H9 (cell line): Measurements from ENCODE around the gene TSPAN8. TPM values are rescaled to one million over a fixed set of nuclear protein-coding genes. Genes with fewer than 3 reads are reported as not detected.

Experiments
- DNase-seq: peaks from one replicate; pipeline ENCODE4 v3.0.0-alpha.2; 2017
- H2AFZ ChIP-seq: one replicate; pipeline ENCODE4 v1.6.1; 2013; ENCODE audit warnings: mild to moderate bottlenecking, low read length, control low read depth, moderate library complexity
- H2AK5ac ChIP-seq: 2 replicates; pipeline ENCODE4 v1.6.1; 2013; ENCODE audit warnings: low read length, control low read depth, mixed read lengths; ENCODE audit not compliant: insufficient read length
- H2BK120ac ChIP-seq: one replicate; pipeline ENCODE4 v1.6.1; 2013; ENCODE audit warnings: low read depth, mild to moderate bottlenecking, low read length, control low read depth, inconsistent platforms; ENCODE audit not compliant: poor library complexity, severe bottlenecking
- H2BK12ac ChIP-seq: 2 replicates; pipeline ENCODE4 v1.6.1; 2013; ENCODE audit warnings: low read length, control low read depth, mixed read lengths, low read depth; ENCODE audit not compliant: insufficient read length
- H2BK15ac ChIP-seq: 2 replicates; pipeline ENCODE4 v1.6.1; 2013; ENCODE audit warnings: low read depth, low read length, control low read depth
- H2BK20ac ChIP-seq: one replicate; pipeline ENCODE4 v1.6.1; 2013; ENCODE audit warnings: low read depth, mild to moderate bottlenecking, low read length, control low read depth, inconsistent platforms; ENCODE audit not compliant: poor library complexity, severe bottlenecking
- H2BK5ac ChIP-seq: 2 replicates; pipeline ENCODE4 v1.6.1; 2013; ENCODE audit warnings: low read length, control low read depth, mixed read lengths; ENCODE audit not compliant: insufficient read length
- H3K14ac ChIP-seq: 2 replicates; pipeline ENCODE4 v1.6.1; 2013; ENCODE audit warnings: low read length, control low read depth; ENCODE audit not compliant: insufficient read depth
- H3K18ac ChIP-seq: 2 replicates; pipeline ENCODE4 v1.6.1; 2013; ENCODE audit warnings: low read depth, mild to moderate bottlenecking, mixed read lengths, low read length, control low read depth; ENCODE audit not compliant: insufficient read length
- H3K23ac ChIP-seq: 2 replicates; pipeline ENCODE4 v1.6.1; 2013; ENCODE audit warnings: low read length, control low read depth, mixed read lengths, low read depth; ENCODE audit not compliant: insufficient read length
- H3K23me2 ChIP-seq: 2 replicates; pipeline ENCODE4 v1.6.1; 2013; ENCODE audit warnings: low read depth, mild to moderate bottlenecking, mixed read lengths, low read length, control low read depth; ENCODE audit not compliant: insufficient read length, poor library complexity, severe bottlenecking
- H3K27ac ChIP-seq: 2 replicates; pipeline ENCODE4 v1.5.1; 2013; ENCODE audit warnings: low read length, control low read depth, mixed read lengths, low read depth; ENCODE audit not compliant: insufficient read length
- H3K27me3 ChIP-seq: 2 replicates; pipeline ENCODE4 v1.6.1; 2013; ENCODE audit warnings: low read length, control low read depth, inconsistent platforms; ENCODE audit not compliant: insufficient read depth
- H3K4ac ChIP-seq: 2 replicates; pipeline ENCODE4 v1.6.1; 2013; ENCODE audit warnings: low read depth, mild to moderate bottlenecking, control low read depth, inconsistent platforms, low read length, moderate library complexity
- H3K4me1 ChIP-seq: 2 replicates; pipeline ENCODE4 v1.6.1; 2013; ENCODE audit warnings: low read length, control low read depth, inconsistent platforms; ENCODE audit not compliant: insufficient read depth
- H3K4me2 ChIP-seq: 2 replicates; pipeline ENCODE4 v1.6.1; 2013; ENCODE audit warnings: low read length, control low read depth, mixed read lengths; ENCODE audit not compliant: insufficient read length, insufficient read depth
- H3K56ac ChIP-seq: 2 replicates; pipeline ENCODE4 v1.6.1; 2013; ENCODE audit warnings: low read depth, mild to moderate bottlenecking, mixed read lengths, low read length, control low read depth; ENCODE audit not compliant: insufficient read length
- H3K79me1 ChIP-seq: 2 replicates; pipeline ENCODE4 v1.6.1; 2013; ENCODE audit warnings: low read depth, mild to moderate bottlenecking, moderate library complexity, low read length, control low read depth, inconsistent platforms; ENCODE audit not compliant: insufficient read depth, poor library complexity, severe bottlenecking
- H3K79me2 ChIP-seq: 2 replicates; pipeline ENCODE4 v1.6.1; 2013; ENCODE audit warnings: low read length, control low read depth, inconsistent platforms; ENCODE audit not compliant: insufficient read depth
- H3K9ac ChIP-seq: 2 replicates; pipeline ENCODE4 v1.6.1; 2013; ENCODE audit warnings: low read length, control low read depth, mixed read lengths; ENCODE audit not compliant: insufficient read length; ENCODE audit errors: extremely low read depth
- H3K9me3 ChIP-seq: one replicate; pipeline ENCODE4 v1.6.1; 2013; ENCODE audit warnings: low read depth, low read length, inconsistent platforms; ENCODE audit not compliant: control insufficient read depth
- H3T11ph ChIP-seq: one replicate; pipeline ENCODE4 v1.6.1; 2013; ENCODE audit warnings: mild to moderate bottlenecking, low read length, control low read depth, inconsistent platforms
- H4K20me1 ChIP-seq: one replicate; pipeline ENCODE4 v1.6.1; 2013; ENCODE audit not compliant: control insufficient read depth, insufficient read length, insufficient read depth
- H4K5ac ChIP-seq: 2 replicates; pipeline ENCODE4 v1.6.1; 2013; ENCODE audit warnings: low read depth, mild to moderate bottlenecking, mixed read lengths, low read length, control low read depth; ENCODE audit not compliant: insufficient read length
- H4K8ac ChIP-seq: replicated peaks from 2 replicates; pipeline ENCODE4 v1.6.1; 2013; ENCODE audit warnings: low read length, control low read depth, mixed read lengths, low read depth; ENCODE audit not compliant: insufficient read length
- H4K91ac ChIP-seq: 2 replicates; pipeline ENCODE4 v1.6.1; 2013; ENCODE audit warnings: low read depth, mild to moderate bottlenecking, moderate library complexity, mixed read lengths, low read length, control low read depth; ENCODE audit not compliant: insufficient read length
- H3K27ac Mint-ChIP-seq, 3 experiments: 2 replicates in 2 of 3; 3 replicates in 1 of 3; pipeline ENCODE4 v1.8.0; 2020 to 2021; ENCODE audit warnings: mixed read lengths in 3 of 3, mild to moderate bottlenecking in 1 of 3, moderate library complexity in 1 of 3
- H3K27me3 Mint-ChIP-seq: 2 replicates; pipeline ENCODE4 v1.8.0; 2021; ENCODE audit warnings: low read depth, mild to moderate bottlenecking, moderate library complexity, mixed read lengths
- H3K36me3 Mint-ChIP-seq, 3 experiments: 2 replicates in 2 of 3; 3 replicates in 1 of 3; pipeline ENCODE4 v1.8.0; 2020 to 2021; ENCODE audit warnings: low read depth in 3 of 3, mixed read lengths in 3 of 3; ENCODE audit not compliant: insufficient read depth in 1 of 3
- H3K4me1 Mint-ChIP-seq, 2 experiments: 2 replicates each; pipeline ENCODE4 v1.8.0; 2020; ENCODE audit warnings: mixed read lengths in 2 of 2
- H3K4me3 Mint-ChIP-seq, 2 experiments: 2 replicates in 1 of 2; 3 replicates in 1 of 2; pipeline ENCODE4 v1.8.0; 2020 to 2021; ENCODE audit warnings: mild to moderate bottlenecking in 2 of 2, mixed read lengths in 2 of 2, moderate library complexity in 1 of 2
- H3K9me3 Mint-ChIP-seq, 2 experiments: 2 replicates in 1 of 2; 3 replicates in 1 of 2; pipeline ENCODE4 v1.8.0; 2020; ENCODE audit warnings: mild to moderate bottlenecking in 2 of 2, mixed read lengths in 2 of 2, moderate library complexity in 1 of 2
- WGBS: extraction: QIAGEN DNeasy Blood & Tissue Kit; methylation state at CpG from one replicate; pipeline ENCODE4 v1.1.7; 2013; ENCODE audit warnings: missing lambda C conversion rate, low lambda C conversion rate, mixed read lengths; ENCODE audit not compliant: insufficient read length; ENCODE audit errors: extremely low coverage; 5-methylcytosine and 5-hydroxymethylcytosine counted together
- total RNA-seq: library from RNA; stranded (reverse); gene quantifications from 2 replicates; pipeline ENCODE4 v1.2.1, GENCODE V29; 2021
- TF ChIP-seq, protein P1 (sequence below): fragments of 200-600 bp; sonication (generic); conservative IDR thresholded peaks from 3 replicates; pipeline ENCODE4 v1.8.0; 2021; ENCODE audit warnings: antibody characterized with exemption, mild to moderate bottlenecking

The TSPAN8 gene
- total RNA-seq, 1 experiment from 2014 or later: not detected

- H2BK15ac ChIP-seq: no peak overlapping the region
- H3K9me3 ChIP-seq: no peaks in the 10 kb centered on the region
- no peak overlapping the region for H2BK12ac ChIP-seq
- H2BK120ac ChIP-seq: no peak overlapping the region
- H3T11ph ChIP-seq: no peak overlapping the region
- H4K8ac ChIP-seq: no peak overlapping the region
- H2AFZ ChIP-seq: no peak overlapping the region
- no peak overlapping the region for H4K5ac ChIP-seq
- no peak overlapping the region for H3K23ac ChIP-seq
- H2BK20ac ChIP-seq: no peak overlapping the region
- Mint-ChIP-seq H3K36me3 (peaks cover 0 to 19% (median 0%) of the 10 kb centered on the region in 3 experiments; a peak in 2 of 7 replicates), H3K4me1 (peaks cover 53 to 62% of the 10 kb centered on the region in 2 experiments), H3K4me3 (no peak overlapping the region), H3K27me3 (no peaks in the 10 kb centered on the region), H3K9me3 (no peaks in the 10 kb centered on the region; a peak in 2 of 5 replicates), H3K27ac (peak overlapping the region in 2 of 3 experiments; percentile 40 to 51; a peak in 4 of 7 replicates)
- no peak overlapping the region for H3K27ac ChIP-seq
- no peak overlapping the region for H4K91ac ChIP-seq
- TF ChIP-seq, protein P1, sequence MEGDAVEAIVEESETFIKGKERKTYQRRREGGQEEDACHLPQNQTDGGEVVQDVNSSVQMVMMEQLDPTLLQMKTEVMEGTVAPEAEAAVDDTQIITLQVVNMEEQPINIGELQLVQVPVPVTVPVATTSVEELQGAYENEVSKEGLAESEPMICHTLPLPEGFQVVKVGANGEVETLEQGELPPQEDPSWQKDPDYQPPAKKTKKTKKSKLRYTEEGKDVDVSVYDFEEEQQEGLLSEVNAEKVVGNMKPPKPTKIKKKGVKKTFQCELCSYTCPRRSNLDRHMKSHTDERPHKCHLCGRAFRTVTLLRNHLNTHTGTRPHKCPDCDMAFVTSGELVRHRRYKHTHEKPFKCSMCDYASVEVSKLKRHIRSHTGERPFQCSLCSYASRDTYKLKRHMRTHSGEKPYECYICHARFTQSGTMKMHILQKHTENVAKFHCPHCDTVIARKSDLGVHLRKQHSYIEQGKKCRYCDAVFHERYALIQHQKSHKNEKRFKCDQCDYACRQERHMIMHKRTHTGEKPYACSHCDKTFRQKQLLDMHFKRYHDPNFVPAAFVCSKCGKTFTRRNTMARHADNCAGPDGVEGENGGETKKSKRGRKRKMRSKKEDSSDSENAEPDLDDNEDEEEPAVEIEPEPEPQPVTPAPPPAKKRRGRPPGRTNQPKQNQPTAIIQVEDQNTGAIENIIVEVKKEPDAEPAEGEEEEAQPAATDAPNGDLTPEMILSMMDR: no peak
- H4K20me1 ChIP-seq: no peaks in the 10 kb centered on the region
- no peak overlapping the region for H3K56ac ChIP-seq
- no peak overlapping the region for H2AK5ac ChIP-seq
- H3K23me2 ChIP-seq: no peaks in the 10 kb centered on the region
- no peak overlapping the region for H3K14ac ChIP-seq
- DNase-seq: no peak
- H3K79me2 ChIP-seq: no peaks in the 10 kb centered on the region
- H3K4me1 ChIP-seq: peaks cover 3% of the 10 kb centered on the region; the same call in 1 of the 2 replicates
- WGBS: no CpG with 5 or more reads among the region's 5 CpGs
- H3K79me1 ChIP-seq: no peaks in the 10 kb centered on the region
- no peak overlapping the region for H3K18ac ChIP-seq
- H3K4me2 ChIP-seq: no peak overlapping the region
- no peaks in the 10 kb centered on the region for H3K27me3 ChIP-seq
- no peak overlapping the region for H2BK5ac ChIP-seq
- H3K4ac ChIP-seq: no peak overlapping the region
- H3K9ac ChIP-seq: no peak overlapping the region
These were observed 33.9 kb upstream of the TSPAN8 start for GRCh38 chr12:71191509-71192196.
